Dermis blood vessel endothelial cell (primary cell): ENCODE measurements around the gene LCE2B. TPM values are rescaled to one million over a fixed set of nuclear protein-coding genes. Genes with fewer than 3 reads are reported as not detected.

Source experiments
- total RNA-seq: library from RNA; depleted of rRNA; stranded (reverse); fragments of >200 nt; gene quantifications from 2 replicates; pipeline ENCODE4 v1.2.3, GENCODE V29; 2014

The LCE2B gene
- total RNA-seq, 1 donor from 2014 or later: not detected

Other genes starting within 250 kb of the LCE2B start
- gene LCE5A, start 175.3 kb upstream of the LCE2B start, total RNA-seq: not detected in 2 replicates
- not detected in 2 replicates for gene CRCT1, start 171.6 kb upstream of the LCE2B start, total RNA-seq
- gene LCE3E, start 119.3 kb upstream of the LCE2B start, total RNA-seq: not detected in 2 replicates
- not detected in 2 replicates for gene LCE3D, start 105.6 kb upstream of the LCE2B start, total RNA-seq
- gene LCE3C, start 85.9 kb upstream of the LCE2B start, total RNA-seq: not detected in 2 replicates
- not detected in 2 replicates for gene LCE3B, start 72.3 kb upstream of the LCE2B start, total RNA-seq
- gene LCE3A, start 63.0 kb upstream of the LCE2B start, total RNA-seq: not detected in 2 replicates
- not detected in 2 replicates for gene LCE2D, start 22.7 kb upstream of the LCE2B start, total RNA-seq
- gene LCE2C, start 10.8 kb upstream of the LCE2B start, total RNA-seq: not detected in 2 replicates
- gene LCE2A, start 12.2 kb downstream of the LCE2B start, total RNA-seq: not detected in 2 replicates
- gene LCE4A, start 22.0 kb downstream of the LCE2B start, total RNA-seq: not detected in 2 replicates
- not detected in 2 replicates for gene KPRP, start 71.9 kb downstream of the LCE2B start, total RNA-seq
- not detected in 2 replicates for gene LCE1F, start 89.0 kb downstream of the LCE2B start, total RNA-seq
- not detected in 2 replicates for gene LCE1E, start 100.1 kb downstream of the LCE2B start, total RNA-seq
- gene LCE1D, start 110.6 kb downstream of the LCE2B start, total RNA-seq: not detected in 2 replicates
- gene LCE1C, start 120.5 kb downstream of the LCE2B start, total RNA-seq: not detected in 2 replicates
- gene LCE1B, start 125.8 kb downstream of the LCE2B start, total RNA-seq: not detected in 2 replicates
- not detected in 2 replicates for gene LCE1A, start 141.3 kb downstream of the LCE2B start, total RNA-seq
- gene LCE6A, start 156.7 kb downstream of the LCE2B start, total RNA-seq: not detected in 2 replicates
- gene LCE7A, start 173.9 kb downstream of the LCE2B start, total RNA-seq: not detected in 2 replicates
- gene SMCP, start 192.2 kb downstream of the LCE2B start, total RNA-seq: not detected in 2 replicates
- gene IVL, start 222.4 kb downstream of the LCE2B start, total RNA-seq: not detected in 2 replicates